DND-41 (cell line): ENCODE measurements around the gene PAPOLA.

Experiments used
- CTCF ChIP-seq: IDR thresholded peaks from 2 replicates; pipeline ENCODE4 v1.5.1; 2012; ENCODE audit warnings: borderline replicate concordance, low read length, moderate library complexity, mild to moderate bottlenecking; ENCODE audit not compliant: poor library complexity, severe bottlenecking; ENCODE audit errors: extremely low read depth
- EZH2 ChIP-seq: IDR thresholded peaks from 3 replicates; pipeline ENCODE4 v1.6.1; 2012; ENCODE audit warnings: borderline replicate concordance, low read depth, mild to moderate bottlenecking, moderate library complexity, low read length, inconsistent platforms; ENCODE audit not compliant: severe bottlenecking

GRCh38 chr14:96614481-96614881, 112.3 kb downstream of the PAPOLA start:
- TF ChIP-seq CTCF (no peak), EZH2 (no peak)
